Limb (tissue), 2 donors: Measurements from ENCODE around the gene EFNB2.

Source experiments
- DNase-seq, 2 donors: peaks; one replicate each; pipeline ENCODE4 v3.0.0-alpha.2; 2016; ENCODE audit errors: extremely low spot score in 2 of 2

The EFNB2 gene

GRCh38 chr13:106503730-106504453, 31.6 kb downstream of the EFNB2 start:
- no peak for DNase-seq

DNA sequence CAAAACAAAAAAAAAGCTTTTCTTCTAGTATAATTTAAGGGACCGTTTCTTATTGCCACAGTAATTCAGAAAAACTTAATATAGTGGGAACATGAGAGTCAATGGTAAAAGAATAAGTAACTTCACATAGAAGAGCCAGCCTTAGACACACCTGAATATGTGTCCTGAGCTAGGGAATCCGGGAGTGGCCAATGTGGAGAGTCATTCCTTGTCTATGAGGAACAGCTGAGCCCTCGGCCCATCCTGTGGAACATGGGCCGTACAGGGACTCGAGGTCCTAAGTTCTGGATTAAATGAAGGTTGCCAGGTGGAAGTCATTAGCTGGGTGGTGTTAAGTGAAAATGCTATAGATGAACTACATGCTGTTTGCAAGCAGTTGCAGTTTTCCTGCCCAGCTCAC, 32.2 kb downstream of the EFNB2 start:
- DNase-seq = no peak

GRCh38 chr13:106500445-106500844, 35.0 kb downstream of the EFNB2 start:
- no peak for DNase-seq

DNA sequence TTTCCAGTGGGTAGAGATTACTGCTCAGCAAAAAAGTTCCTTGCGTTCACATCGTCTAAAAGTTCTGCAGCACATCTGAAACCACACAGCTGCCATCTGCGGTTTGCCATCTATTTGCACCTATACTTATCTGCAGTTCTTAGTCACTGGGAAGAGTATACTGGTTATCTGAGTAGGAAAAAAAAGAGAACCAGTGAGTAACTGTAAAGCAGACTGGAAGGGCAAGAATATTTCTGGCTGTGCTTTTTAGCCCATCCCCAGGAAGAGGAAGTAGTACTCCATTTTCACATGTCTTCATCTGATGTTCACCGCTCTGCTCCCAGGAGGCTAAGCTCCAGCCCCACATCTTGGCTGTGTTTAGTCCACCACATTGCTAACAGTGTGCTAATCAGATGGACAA, 35.6 kb downstream of the EFNB2 start:
- no peak for DNase-seq

DNA sequence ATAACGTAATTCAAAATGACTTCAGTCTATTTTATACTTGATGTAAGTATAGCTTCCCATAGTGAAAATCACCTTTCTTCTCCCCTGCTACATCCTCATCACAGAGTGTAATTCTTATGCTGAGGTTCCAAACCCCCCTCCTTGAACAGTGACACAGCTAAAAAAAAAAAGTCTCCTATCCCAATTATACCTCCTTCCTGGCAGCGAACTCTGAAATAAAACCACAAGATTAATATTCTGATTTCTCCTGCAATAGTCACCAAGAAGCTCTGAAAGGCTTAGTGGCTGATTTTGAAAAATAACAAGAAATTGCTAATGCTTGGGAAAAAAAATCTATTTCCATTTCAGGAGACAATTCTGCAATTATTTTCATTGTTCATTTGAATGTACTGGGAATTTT, 36.3 kb downstream of the EFNB2 start:
- no peak for DNase-seq

DNA sequence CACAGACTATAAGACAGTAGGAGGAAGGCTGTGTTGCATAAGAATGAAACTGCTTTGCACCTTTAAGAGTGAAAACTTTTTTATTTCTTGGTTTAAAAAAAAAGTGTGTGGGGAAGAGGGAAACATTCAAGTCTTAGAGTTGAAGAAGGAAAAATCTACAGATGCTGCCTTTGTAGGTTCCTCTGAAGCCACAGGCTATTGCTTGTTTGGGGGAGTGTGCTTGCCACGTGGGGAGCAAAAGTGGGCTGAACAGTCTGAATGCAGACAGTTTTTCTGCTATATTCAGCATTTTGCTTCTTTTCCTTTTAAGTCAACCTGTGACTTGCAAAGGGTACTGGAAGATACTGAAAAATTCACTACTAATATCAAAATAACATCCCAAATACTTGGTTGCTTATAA, 36.9 kb downstream of the EFNB2 start:
- no peak for DNase-seq

DNA sequence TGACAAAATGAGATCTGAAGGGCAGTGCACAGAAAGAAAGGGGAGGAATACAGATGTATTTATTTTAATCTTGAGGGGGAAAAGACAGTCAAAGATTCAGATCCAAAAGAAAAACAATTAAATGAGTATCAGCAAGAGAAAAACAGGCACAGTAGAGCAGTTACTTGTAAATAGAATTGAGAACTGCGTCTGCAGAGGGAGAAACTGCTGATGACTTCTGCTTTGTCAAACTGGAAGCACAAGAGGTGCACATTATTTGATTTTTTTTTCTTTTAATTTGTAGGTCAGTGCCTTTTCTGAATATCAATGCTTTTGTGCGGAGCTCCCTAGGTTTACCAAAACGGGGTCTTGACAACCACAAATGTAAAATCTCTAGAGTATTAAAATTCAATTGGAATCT, 37.3 kb downstream of the EFNB2 start:
- no peak for DNase-seq

DNA sequence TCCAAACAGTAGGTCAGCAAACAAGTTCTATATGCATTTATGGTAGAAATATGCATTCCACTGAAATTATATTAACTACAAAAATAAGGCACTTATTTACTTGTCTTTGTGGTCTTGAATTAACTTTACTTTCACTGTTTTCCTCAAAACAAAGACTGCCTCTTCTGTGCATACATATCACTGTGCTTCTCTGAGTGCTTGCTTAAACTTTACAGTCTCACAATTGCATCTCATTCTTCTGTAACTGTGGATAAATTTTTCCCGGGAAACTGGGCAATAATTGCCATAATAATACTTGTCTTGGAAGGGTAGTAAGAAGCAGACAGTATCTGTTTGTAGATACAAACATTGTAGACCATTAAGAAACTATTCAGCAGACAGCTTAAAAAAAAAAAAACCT, 38.4 kb downstream of the EFNB2 start:
- no peak for DNase-seq

DNA sequence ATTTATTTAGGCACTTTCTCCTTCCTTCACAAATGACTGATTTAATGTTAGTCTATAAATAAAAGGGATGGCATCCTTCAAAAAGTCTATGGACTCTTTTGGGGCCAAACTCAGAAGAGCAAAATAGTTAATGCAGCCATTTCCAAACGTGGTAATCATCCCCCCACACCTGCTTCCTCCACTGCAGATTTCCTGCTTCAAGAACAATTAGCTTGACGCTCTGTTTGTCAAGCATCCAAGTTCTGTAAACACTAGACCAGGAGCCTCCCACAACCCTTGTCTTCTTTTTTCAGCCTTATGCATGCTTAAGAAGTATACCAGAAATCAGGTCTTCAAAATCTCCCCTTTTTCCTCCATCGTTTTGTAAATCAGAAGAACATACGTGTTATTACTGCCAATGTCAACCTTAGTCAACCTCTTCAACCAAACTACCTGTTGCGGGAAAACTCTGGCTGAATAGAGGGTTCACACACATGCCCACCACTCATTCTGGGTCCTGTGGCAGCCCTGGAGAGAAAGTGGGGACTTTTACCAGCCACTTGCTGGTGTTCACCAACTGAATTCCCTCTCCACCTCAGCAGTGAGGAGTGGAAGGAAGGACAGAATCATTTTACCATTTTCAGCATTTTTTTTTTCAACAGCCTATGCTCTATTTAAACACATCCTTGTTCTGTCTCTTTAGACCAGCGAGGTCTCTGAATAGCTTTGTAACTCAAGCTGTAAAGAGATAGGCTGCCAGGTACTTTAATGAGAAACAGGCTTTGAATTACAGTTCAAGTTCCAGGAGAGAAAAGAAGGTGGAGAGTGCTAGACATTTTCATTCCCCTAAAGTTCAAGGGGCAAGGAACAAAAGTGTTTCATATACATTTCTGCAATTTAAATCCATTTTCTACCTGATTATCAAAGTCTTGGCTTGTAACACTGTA, 39.1 kb downstream of the EFNB2 start:
- DNase-seq = no peak

DNA sequence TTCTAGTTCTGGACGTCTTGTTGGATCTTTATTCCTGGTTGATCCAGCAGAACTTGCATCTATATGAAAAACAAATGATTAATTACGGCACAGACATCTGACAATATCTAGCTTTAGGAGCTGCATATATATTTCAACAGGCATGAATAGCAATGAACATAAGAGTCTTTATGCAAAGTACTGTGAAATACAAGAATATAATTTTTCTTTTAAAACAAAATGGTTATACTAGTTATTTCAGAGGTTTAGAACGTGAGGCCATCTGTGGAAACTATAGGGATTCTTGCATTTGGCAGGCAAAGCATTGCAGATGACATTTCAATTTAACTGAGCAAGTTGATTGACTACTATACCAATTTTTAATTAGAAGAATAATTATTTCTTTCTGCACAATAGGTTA, 40.5 kb downstream of the EFNB2 start:
- no peak for DNase-seq

DNA sequence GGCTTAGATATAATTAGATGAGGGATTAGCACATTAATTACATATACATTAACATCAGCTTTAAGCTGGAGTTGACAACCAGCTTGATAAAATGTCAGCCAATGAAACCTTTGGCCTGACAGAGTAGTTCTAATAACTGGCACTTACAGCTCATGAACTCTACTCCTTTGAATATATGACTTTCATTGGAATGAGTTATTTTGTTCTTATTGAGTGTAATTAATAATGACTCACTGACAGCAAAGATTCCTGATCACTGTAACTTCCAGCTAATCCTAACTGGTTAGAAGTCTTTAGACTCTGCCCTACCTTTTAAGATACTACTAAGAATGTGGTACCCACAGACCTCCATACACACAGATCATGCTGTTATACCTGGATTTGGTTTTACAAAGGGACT, 41.0 kb downstream of the EFNB2 start:
- DNase-seq = no peak

DNA sequence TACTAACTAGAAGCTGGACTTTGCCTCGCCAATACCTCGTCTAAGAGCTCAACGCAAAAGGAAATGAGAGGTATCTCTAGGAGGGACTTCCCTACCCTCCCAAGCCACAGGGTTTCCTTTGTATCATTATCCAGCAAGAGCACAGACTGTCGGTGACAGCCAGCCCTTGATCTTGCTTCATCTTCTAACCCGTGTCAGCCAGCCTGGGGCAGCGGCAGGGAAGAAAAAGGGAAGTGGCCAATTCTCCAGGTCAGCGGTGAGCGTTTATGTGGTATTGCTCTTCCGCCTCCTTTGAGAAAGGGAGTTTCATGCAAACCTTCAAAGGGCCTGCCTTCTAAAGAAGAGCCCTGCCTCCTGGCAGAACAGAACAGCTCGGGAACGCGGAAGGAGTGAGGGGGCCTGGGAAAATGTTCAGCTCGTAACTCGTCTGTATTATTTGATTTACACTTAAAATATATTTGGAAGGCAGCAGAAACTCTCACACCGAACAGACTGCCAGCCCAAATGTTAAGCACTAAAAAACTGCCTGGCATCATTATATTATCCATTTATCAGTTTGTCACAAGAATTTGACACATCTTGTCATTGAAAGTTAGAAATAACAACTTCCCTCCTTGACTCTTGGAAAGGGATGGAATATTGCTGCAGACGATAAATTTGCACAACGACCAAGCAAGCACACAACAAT, 41.8 kb downstream of the EFNB2 start:
- DNase-seq = no peak

GRCh38 chr13:106492588-106493475, 42.6 kb downstream of the EFNB2 start:
- no peak for DNase-seq

GRCh38 chr13:106491928-106492587, 43.4 kb downstream of the EFNB2 start:
- no peak for DNase-seq

DNA sequence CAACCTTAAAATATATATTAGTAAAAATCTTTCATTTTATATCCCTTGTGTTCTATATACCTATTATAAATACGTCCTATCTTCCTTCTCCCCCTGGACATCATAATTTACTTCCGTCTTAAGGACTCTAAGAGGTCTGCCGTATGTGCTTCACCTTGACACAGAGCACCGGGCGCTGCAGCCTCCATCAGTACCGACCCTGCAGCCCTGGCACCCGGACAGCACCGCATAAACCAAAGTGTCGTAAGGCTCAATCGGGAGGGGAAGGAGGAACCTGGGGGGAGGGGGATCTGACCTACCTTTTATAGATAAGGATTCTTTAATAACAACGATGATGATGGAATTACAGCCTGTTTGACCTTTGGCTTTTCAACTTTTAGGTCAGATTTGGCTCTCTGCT, 44.0 kb downstream of the EFNB2 start:
- no peak for DNase-seq

DNA sequence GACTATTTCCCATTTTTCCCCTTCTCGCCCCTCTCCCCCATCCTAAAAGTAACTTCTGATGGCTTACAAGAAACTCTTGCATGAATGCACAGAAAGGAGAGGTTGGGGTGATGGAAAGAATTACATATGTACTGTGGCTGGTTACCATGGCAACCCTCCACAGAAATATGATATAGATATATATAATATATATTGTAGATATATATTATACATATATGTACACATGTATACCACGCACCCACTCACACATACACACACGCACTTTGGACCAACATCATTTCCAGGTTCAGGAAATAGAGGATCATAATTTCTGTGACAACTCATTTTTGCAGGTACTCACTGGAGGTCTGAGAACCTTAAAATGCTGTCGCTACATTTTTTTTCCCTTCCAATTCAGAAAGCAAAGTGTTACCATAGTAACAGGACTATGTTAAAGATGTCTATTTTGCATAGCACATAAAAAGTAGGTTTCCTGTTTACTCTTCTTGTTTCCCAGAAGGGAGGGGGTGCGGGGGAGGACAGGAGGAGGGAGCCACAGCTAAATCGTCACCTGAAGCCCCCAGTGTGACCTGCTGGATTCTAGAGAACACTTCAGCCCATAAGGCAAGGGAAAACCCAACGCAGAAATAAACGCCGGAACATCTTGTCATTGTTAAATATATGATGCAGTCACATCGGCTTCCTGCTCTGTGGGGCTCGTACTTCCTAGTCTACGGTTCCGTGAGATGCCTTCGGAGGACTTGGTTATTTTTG, 44.7 kb downstream of the EFNB2 start:
- DNase-seq = no peak

- no peak for DNase-seq
Observed at GRCh38 chr13:106489849-106490568, 45.5 kb downstream of the EFNB2 start.

GRCh38 chr13:106488686-106489085, 46.8 kb downstream of the EFNB2 start:
- DNase-seq = no peak

DNA sequence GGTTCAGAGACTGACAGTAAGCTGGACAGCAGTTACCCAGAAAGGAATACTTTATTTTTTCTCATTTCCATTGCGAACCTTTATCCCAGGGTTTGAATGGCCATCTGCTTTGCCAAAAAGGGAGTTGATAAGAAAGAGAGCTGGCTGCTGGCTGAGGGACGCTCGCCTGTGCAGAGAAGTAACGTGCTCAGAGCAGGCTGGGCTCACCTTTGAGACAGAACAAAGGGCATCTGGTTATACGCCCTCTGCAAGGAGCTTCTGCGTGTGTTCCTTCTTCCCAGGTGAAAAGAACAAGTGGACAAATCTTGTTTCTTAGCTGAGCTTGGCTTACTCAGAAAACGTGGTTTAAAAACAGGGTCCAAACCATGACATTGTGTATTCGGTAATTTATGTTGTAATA, 47.4 kb downstream of the EFNB2 start:
- no peak for DNase-seq
